Measurements from ENCODE around the gene DCT. TPM values are rescaled to one million over a fixed set of nuclear protein-coding genes. Genes with fewer than 3 reads are reported as not detected.

DCT gene
- total RNA-seq, 1 donor: under 0.01 TPM

GRCh38 chr13:94462670-94463069, 16.8 kb downstream of the DCT start:
- no peak for TF ChIP-seq CTCF (IDR thresholded peaks at IDR 0.05; ENCODE audit: insufficient read depth, low read length)
- DNase-seq (ENCODE audit: low read depth): no peak
- no peak overlapping the region for H3K4me3 ChIP-seq (ENCODE audit: low read depth, low read length)

DNA sequence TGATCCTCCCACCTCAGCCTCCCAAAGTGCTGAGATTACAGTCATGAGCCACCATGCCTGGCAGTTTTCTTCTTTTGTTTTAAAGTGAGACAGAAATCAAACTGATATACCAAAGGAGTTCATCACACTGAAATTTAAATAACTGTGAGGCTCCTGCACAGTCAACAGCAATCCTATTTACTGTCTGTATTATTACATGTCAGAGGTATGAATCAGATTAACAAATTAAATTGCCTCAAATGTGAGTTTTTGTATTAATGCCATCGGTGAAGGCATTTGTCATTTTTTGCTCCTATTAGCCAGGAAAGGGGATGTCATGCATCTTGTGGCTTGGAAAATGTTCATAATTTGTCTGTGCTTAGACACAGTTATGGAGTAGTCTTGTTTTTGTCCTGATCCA, 20.4 kb downstream of the DCT start:
- no peak for TF ChIP-seq CTCF (IDR thresholded peaks at IDR 0.05; ENCODE audit: insufficient read depth, low read length)
- no peak overlapping the region for H3K4me3 ChIP-seq (ENCODE audit: low read depth, low read length)
- no peak for DNase-seq (ENCODE audit: low read depth)

- TF ChIP-seq CTCF (IDR thresholded peaks at IDR 0.05; ENCODE audit: insufficient read depth, low read length): no peak
Measured at GRCh38 chr13:94455414-94455813, 24.1 kb downstream of the DCT start.

DNA sequence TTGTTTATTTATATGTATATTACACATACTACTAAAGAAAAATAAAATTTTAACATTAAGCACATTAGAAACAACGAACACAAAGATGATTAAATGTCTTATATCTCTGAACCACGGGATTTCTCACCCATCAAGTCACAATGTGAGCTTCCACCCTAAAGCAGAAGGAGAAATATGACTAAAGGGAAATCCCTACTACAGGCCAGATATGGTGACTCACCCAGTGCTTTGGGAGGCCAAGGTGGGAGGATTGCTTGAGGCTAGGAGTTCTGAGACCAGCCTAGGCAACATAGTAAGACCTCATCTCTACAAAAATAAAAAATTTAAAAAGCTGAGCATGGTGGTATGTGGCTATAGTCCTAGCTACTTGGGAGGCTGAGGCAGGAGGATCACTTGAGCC, 24.6 kb downstream of the DCT start:
- H3K4me3 ChIP-seq (ENCODE audit: low read depth, low read length): no peak overlapping the region
- no peak for TF ChIP-seq CTCF (IDR thresholded peaks at IDR 0.05; ENCODE audit: insufficient read depth, low read length)
- no peak for DNase-seq (ENCODE audit: low read depth)

More at GRCh38 chr13:94455414-94455813, 24.1 kb downstream of the DCT start:
- no peak overlapping the region for H3K4me3 ChIP-seq (ENCODE audit: low read depth, low read length)
- DNase-seq (ENCODE audit: low read depth): no peak

DNA sequence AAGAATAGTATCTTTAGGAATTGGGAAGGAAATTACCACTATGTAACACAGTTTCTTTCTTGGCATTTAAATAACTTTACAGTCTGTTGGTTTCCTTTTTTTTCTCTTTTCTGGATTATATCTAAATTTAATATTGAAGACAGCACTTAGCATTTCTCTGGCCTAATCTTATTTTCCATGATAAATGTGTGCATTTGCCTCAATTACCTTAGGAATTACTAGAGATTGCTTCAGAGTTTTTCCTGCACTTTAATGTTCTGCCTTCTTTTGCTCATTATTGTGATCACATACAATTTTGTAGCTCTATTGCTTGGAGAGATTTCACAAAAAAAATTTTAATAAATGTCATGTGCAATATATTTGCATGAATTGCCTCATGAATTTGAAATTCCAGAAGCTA, 25.1 kb downstream of the DCT start:
- no peak for DNase-seq (ENCODE audit: low read depth)
- no peak for TF ChIP-seq CTCF (IDR thresholded peaks at IDR 0.05; ENCODE audit: insufficient read depth, low read length)
- no peak overlapping the region for H3K4me3 ChIP-seq (ENCODE audit: low read depth, low read length)

- no peak overlapping the region for H3K4me3 ChIP-seq (ENCODE audit: low read depth, low read length)
- TF ChIP-seq CTCF (IDR thresholded peaks at IDR 0.05; ENCODE audit: insufficient read depth, low read length): no peak
- no peak for DNase-seq (ENCODE audit: low read depth)
Measured at GRCh38 chr13:94444826-94445225, 34.7 kb downstream of the DCT start.

GRCh38 chr13:94435604-94436226, 43.8 kb downstream of the DCT start:
- peak; percentile 56 for TF ChIP-seq CTCF (IDR thresholded peaks at IDR 0.05; ENCODE audit: insufficient read depth, low read length)

More at GRCh38 chr13:94435604-94436226, 43.8 kb downstream of the DCT start:
- DNase-seq (ENCODE audit: low read depth): peak; percentile 74
- no peak overlapping the region for H3K4me3 ChIP-seq (ENCODE audit: low read depth, low read length)

Measured in fibroblast of the aortic adventitia (primary cell).